K562 (cell line): ENCODE data around the gene NDUFAF2. TPM values are rescaled to one million over a fixed set of nuclear protein-coding genes. Genes with fewer than 3 reads are reported as not detected.
A peak's percentile ranks its signal among the peaks of the same experiment; 100 is the strongest.

Experiments used
- ASH1L ChIP-seq: fragments of 450-650 bp; IDR thresholded peaks from 2 replicates; pipeline ENCODE4 v1.6.1; 2018; ENCODE audit warnings: borderline replicate concordance, mild to moderate bottlenecking, low read depth; ENCODE audit not compliant: partially characterized antibody
- BCOR ChIP-seq: fragments of 450-650 bp; IDR thresholded peaks from 2 replicates; pipeline ENCODE4 v1.6.1; 2016
- CBFB ChIP-seq: sonication (generic); formaldehyde crosslinking; IDR thresholded peaks from 2 replicates; pipeline ENCODE4 v1.4.0; 2020; ENCODE audit warnings: mild to moderate bottlenecking, missing genetic modification reagents
- CGGBP1 ChIP-seq: fragments of 250-450 bp; sonication (Bioruptor Pico); IDR thresholded peaks from 2 replicates; pipeline ENCODE4 v1.9.0; 2021; ENCODE audit warnings: mild to moderate bottlenecking
- ESRRA ChIP-seq: fragments of 450-650 bp; IDR thresholded peaks from 2 replicates; pipeline ENCODE4 v1.6.1; 2014; ENCODE audit warnings: low read depth, mild to moderate bottlenecking, moderate library complexity, borderline replicate concordance
- GATA2 ChIP-seq: sonication (generic); formaldehyde crosslinking; IDR thresholded peaks from 2 replicates; pipeline ENCODE4 v1.4.0; 2020; ENCODE audit warnings: mild to moderate bottlenecking, missing genetic modification reagents
- HIVEP1 ChIP-seq: fragments of 250-450 bp; sonication (Bioruptor Pico); IDR thresholded peaks from 2 replicates; pipeline ENCODE4 v1.4.0; 2020; ENCODE audit warnings: mild to moderate bottlenecking
- JUN ChIP-seq, 2 experiments: sonication (generic) in 1 of 2; formaldehyde crosslinking in 1 of 2; IDR thresholded peaks; 2 replicates each; pipeline versions ENCODE4 v1.6.1 to v1.8.0; 2012 to 2022; ENCODE audit warnings: borderline replicate concordance in 2 of 2, mild to moderate bottlenecking in 2 of 2, improper control_type of control experiment in 1 of 2, low read depth in 1 of 2, low read length in 1 of 2, missing genetic modification reagents in 1 of 2
- LCOR ChIP-seq: sonication (generic); formaldehyde crosslinking; IDR thresholded peaks from 2 replicates; pipeline ENCODE4 v1.8.0; 2022; ENCODE audit warnings: mild to moderate bottlenecking, missing genetic modification reagents
- MED1 ChIP-seq: sonication (generic); formaldehyde crosslinking; IDR thresholded peaks from 2 replicates; pipeline ENCODE4 v1.8.1; 2023; ENCODE audit warnings: missing genetic modification reagents, borderline replicate concordance
- MITF ChIP-seq: IDR thresholded peaks from 2 replicates; pipeline ENCODE4 v1.6.1; 2014; ENCODE audit warnings: antibody characterized with exemption
- NBN ChIP-seq: fragments of 450-650 bp; IDR thresholded peaks from 2 replicates; pipeline ENCODE4 v1.6.1; 2016; ENCODE audit warnings: low read depth, mild to moderate bottlenecking
- NR0B1 ChIP-seq: fragments of 450-650 bp; IDR thresholded peaks from one replicate; pipeline ENCODE4 v1.6.1; 2018; ENCODE audit warnings: mild to moderate bottlenecking, moderate library complexity; ENCODE audit not compliant: partially characterized antibody
- POLR3G ChIP-seq: IDR thresholded peaks from 2 replicates; pipeline ENCODE4 v1.6.1; 2011; ENCODE audit not compliant: insufficient read length, insufficient replicate concordance; ENCODE audit errors: extremely low read depth
- SMAD1 ChIP-seq: fragments of 150-350 bp; IDR thresholded peaks from 2 replicates; pipeline ENCODE4 v1.6.1; 2014; ENCODE audit warnings: low read length, low read depth; ENCODE audit not compliant: partially characterized antibody
- SMAD2 ChIP-seq: fragments of 150-350 bp; IDR thresholded peaks from 2 replicates; pipeline ENCODE4 v1.6.1; 2014; ENCODE audit warnings: low read depth, mild to moderate bottlenecking, low read length
- SPI1 ChIP-seq: IDR thresholded peaks from 2 replicates; pipeline ENCODE4 v1.6.1; 2011; ENCODE audit warnings: low read depth, low read length, control low read depth, borderline replicate concordance
- TFAP4 ChIP-seq: sonication (generic); formaldehyde crosslinking; IDR thresholded peaks from 2 replicates; pipeline ENCODE4 v1.8.0; 2022; ENCODE audit warnings: missing genetic modification reagents, mild to moderate bottlenecking, moderate library complexity, borderline replicate concordance
- XRCC4 ChIP-seq: IDR thresholded peaks from one replicate; pipeline ENCODE4 v1.6.1; 2011; ENCODE audit not compliant: insufficient read depth, insufficient read length; ENCODE audit errors: extremely low read depth
- ZFP36 ChIP-seq: fragments of 150-350 bp; IDR thresholded peaks from 2 replicates; pipeline ENCODE4 v1.6.1; 2018; ENCODE audit warnings: low read length, low read depth; ENCODE audit not compliant: partially characterized antibody
- polyA plus RNA-seq, 8 experiments: library from polyadenylated mRNA; depleted of rRNA in 4 of 8; stranded (reverse) in 5 of 8; unstranded in 3 of 8; fragments of >200 nt; fragmentation: Nextera tagmentation in 2 of 8; fragmentation: Illumina TruSeq in 1 of 8; extraction: Ambion mirVana in 2 of 8; extraction: Trizol in 1 of 8; gene quantifications; 2 replicates each; pipeline versions ENCODE4 v1.2.1 to v1.2.3, GENCODE V29; 2011 to 2014; ENCODE audit warnings: inconsistent platforms in 1 of 8, missing spikeins in 1 of 8
- total RNA-seq, 7 experiments: library from RNA; depleted of rRNA in 6 of 7; stranded (reverse); fragments of >200 nt in 6 of 7; fragmentation: Illumina TruSeq in 2 of 7; extraction: Trizol in 2 of 7; gene quantifications; 2 replicates each; pipeline versions ENCODE4 v1.2.1 to v1.2.3, GENCODE V29; 2011 to 2021; ENCODE audit warnings: low replicate concordance in 1 of 7
- TF ChIP-seq, protein P1 (sequence below): IDR thresholded peaks from 2 replicates; pipeline ENCODE4 v1.6.1; 2011; ENCODE audit warnings: borderline replicate concordance, low read depth, mild to moderate bottlenecking, moderate library complexity, low read length; ENCODE audit not compliant: insufficient read depth, poor library complexity, severe bottlenecking

NDUFAF2 gene
- total and polyA plus RNA-seq, 9 of the 15 experiments (the other 6 are each of a cell fraction or from before 2014, with no cell fraction given) = 56.0 to 155 (median 95.9) TPM

- TF ChIP-seq NR0B1 = no peak
- TF ChIP-seq SMAD1 = no peak
- peak; percentile 78 for TF ChIP-seq ASH1L
- TF ChIP-seq CBFB (CRISPR knock-in tag) = no peak
- no peak for TF ChIP-seq MED1
- TF ChIP-seq JUN (IDR thresholded peaks at IDR 0.05; ENCODE audit: borderline replicate concordance, low read depth, low read length) = no peak
- no peak for TF ChIP-seq JUN (CRISPR knock-in tag; IDR thresholded peaks at IDR 0.05; ENCODE audit: borderline replicate concordance)
- TF ChIP-seq BCOR = no peak
- TF ChIP-seq ESRRA = peak; percentile 23; the same call in 1 of the 2 replicates
- TF ChIP-seq SMAD2 = no peak
- no peak for TF ChIP-seq GATA2 (CRISPR knock-in tag)
- peak; percentile 69 for TF ChIP-seq TFAP4 (CRISPR knock-in tag)
- TF ChIP-seq LCOR = no peak
- TF ChIP-seq POLR3G = no peak
- TF ChIP-seq CGGBP1 (CRISPR knock-in tag) = no peak
- no peak for TF ChIP-seq SPI1
- TF ChIP-seq XRCC4 = no peak
- TF ChIP-seq MITF = no peak
- no peak for TF ChIP-seq NBN
- no peak for TF ChIP-seq ZFP36
- TF ChIP-seq, protein P1, sequence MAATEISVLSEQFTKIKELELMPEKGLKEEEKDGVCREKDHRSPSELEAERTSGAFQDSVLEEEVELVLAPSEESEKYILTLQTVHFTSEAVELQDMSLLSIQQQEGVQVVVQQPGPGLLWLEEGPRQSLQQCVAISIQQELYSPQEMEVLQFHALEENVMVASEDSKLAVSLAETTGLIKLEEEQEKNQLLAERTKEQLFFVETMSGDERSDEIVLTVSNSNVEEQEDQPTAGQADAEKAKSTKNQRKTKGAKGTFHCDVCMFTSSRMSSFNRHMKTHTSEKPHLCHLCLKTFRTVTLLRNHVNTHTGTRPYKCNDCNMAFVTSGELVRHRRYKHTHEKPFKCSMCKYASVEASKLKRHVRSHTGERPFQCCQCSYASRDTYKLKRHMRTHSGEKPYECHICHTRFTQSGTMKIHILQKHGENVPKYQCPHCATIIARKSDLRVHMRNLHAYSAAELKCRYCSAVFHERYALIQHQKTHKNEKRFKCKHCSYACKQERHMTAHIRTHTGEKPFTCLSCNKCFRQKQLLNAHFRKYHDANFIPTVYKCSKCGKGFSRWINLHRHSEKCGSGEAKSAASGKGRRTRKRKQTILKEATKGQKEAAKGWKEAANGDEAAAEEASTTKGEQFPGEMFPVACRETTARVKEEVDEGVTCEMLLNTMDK = no peak
- TF ChIP-seq HIVEP1 (CRISPR knock-in tag) = no peak
Measured at GRCh38 chr5:60944904-60945812, at the start of gene NDUFAF2, which contains the start of gene ERCC8 (continued).
